GM21529 (cell line): ENCODE data around the gene CLDN10.
"Not testable (repeated sequence)": the region's sequence is repeated elsewhere in the genome, so short reads cannot be mapped to it uniquely, and the experiment has no call there.

ENCODE experiments used
- ATAC-seq: cut with Tn5 transposase; IDR thresholded peaks from one replicate; pipeline ENCODE4 v1.9.1; 2021; ENCODE audit not compliant: unreplicated experiment

The CLDN10 gene, protein sequence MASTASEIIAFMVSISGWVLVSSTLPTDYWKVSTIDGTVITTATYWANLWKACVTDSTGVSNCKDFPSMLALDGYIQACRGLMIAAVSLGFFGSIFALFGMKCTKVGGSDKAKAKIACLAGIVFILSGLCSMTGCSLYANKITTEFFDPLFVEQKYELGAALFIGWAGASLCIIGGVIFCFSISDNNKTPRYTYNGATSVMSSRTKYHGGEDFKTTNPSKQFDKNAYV

DNA sequence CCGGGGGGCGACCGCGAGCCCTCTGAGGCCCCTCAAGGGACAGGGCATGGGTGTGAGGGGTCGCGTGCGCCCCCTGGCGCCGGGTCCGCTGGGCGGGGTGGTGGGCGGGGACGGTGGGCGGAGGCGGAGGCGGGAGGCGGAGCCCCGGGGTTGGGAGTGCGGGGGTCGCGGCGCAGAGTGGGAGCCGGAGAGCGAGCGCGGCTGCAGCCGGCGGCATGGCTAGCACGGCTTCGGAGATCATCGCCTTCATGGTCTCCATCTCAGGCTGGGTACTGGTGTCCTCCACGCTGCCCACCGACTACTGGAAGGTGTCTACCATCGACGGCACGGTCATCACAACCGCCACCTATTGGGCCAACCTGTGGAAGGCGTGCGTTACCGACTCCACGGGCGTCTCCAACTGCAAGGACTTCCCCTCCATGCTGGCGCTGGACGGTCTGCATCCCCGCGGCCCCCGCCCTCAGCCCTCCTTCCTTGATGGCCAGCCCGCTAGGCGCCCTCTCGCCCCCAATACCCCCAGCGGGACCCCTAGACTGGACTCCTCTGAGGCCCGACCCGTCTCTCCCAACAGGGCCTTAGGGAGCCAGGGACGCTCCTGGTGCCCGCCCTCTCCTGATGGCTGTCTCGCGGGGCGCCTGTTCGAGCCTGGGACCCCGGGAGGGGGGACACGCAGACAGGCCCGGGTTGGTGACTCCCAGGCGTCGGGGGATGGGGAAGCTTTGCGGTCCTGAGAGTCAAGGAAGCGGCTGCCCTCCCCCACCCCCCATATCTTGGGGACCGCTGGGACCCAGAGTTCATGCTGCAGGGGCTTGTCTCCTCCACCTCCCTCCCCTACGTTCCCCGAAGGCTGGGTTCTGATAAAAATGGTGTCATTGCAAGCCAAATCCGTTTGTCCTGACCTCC lies at the start of gene CLDN10:
Gene CLDN10 (plus strand): TSS at position 182 of the 903 bp plus-strand sequence. CDS start 34 bp downstream, at position 216.
- ATAC-seq: no peak

DNA sequence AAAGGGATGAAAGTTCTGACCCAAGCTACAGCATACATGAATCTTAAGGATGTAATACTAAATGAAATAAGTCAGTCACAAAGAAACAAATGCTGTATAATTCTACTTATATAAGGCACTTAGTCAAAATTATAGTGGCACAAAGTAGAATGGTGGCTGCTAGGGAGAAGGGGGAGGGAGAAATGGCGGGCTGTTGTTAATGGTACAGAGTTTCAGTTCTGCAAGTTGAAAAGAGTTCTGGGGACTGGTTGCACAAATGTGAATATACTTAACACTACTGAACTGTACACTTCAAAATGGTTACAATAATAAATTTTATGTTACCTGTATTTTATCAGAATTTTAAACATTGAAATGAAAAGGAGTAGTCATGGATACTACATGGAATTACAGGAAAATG lies 48.9 kb upstream of the CLDN10 start:
- peak; percentile 52 for ATAC-seq

DNA sequence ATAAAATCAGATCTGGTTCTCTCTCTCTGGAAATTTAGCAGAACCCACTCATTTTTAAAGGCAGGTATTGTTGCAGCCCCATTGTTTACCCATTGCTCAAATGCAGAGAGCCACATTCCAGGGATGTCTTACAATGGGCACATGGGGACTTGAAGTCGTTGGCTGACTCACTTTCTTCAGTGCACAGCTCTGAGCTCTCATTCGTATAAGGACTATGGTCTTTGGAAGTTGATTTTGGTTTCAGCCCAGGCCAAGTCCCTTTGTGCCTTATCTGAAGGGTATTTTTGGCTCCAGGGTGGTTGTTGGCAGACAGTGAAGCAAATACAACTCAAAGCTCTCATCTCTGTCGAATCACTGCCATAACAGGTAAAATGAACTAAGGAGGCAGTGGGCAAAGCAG lies 47.3 kb upstream of the CLDN10 start:
- ATAC-seq: no peak

DNA sequence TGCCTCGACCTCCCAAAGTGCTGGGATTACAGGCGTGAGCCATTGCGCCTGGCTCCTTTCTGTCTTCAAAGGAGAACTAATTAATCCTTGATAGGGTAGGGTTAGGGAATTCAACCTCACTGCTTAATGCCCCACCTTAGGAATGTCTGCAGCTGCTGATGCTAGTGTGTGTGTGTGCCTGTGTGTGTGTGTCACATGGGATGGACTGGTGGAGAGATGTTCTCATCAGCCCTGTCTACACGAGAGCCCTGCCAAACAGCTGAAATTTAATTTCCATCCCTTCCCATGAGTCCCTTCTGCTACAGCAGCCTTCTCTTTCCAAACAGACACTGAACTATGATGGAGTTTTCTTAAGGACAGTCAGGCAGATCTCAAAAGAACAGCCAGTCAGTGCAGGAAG lies 46.5 kb upstream of the CLDN10 start:
- no peak for ATAC-seq

DNA sequence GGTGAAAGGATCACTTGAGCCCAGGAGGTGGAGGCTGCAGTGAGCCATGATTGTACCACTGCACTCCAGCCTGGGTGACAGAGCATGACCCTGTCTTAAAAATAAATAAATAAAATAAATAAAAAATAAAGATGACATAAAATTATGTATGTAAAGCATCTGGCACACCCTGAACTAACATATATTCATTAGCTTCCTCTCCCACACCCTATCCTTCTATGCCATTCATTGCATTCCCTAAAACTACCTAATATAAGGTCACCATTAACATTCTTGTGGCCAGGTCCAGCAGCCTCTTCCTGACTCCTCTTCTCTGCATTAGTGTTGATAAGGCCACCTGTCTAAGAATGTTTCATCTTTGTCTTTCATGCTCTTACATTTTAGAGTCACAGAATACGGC lies 44.5 kb upstream of the CLDN10 start:
- ATAC-seq: no peak

DNA sequence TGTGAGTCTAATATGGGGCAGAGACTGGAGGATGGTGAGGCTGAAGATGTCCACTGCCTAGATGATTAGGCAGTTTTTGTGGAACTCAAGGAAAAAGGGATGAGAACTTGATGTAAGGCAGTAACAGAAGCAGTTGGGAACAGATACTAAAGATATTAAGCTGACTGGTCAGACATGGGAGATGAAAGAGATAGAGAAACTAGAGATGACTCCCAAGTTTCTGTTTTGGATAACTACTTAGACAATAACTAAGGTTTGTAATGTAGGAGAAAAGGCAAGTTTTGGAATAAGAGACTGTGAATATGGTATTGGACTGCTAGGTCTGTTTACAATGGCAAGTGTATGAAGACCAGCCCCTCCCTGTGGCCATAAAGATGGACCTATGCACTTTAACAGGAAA lies 43.5 kb upstream of the CLDN10 start:
- no peak for ATAC-seq

DNA sequence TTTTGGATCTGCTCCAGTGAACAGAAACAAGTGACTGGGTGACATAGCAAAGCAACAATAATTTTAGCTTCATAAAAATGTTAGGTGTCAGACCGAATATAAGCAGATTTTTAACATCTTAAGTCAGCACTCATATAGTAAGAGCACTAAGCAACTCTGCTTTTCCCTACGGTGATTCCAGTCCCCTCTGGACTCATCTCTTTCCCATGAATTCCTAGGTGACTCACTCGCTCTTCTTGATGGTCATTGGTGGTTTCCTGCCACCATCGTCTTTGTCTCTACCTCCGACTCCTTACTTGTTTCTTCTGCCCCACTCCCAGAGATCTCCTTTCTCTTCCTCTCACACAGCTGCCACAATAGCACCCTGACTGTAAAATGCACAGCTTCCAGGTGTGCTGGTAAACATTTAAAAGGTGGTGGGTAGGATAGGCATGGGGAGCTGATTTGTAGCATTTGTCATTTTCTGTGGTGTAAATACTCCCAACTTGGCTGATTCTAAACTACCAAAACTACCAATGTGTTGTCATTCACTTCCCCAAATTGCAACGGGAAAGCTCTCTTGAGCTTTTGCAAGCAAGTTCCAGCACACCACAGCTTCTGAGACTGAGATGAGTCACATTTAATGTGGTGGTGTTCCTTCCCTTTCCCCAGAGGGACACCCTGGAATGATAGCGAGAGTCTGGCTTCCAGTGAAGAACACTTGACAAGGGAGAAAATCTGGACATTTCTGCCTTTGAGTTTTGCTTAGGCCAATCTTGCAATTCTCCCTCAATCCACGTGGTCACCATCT lies 42.8 kb upstream of the CLDN10 start:
- ATAC-seq: no peak

DNA sequence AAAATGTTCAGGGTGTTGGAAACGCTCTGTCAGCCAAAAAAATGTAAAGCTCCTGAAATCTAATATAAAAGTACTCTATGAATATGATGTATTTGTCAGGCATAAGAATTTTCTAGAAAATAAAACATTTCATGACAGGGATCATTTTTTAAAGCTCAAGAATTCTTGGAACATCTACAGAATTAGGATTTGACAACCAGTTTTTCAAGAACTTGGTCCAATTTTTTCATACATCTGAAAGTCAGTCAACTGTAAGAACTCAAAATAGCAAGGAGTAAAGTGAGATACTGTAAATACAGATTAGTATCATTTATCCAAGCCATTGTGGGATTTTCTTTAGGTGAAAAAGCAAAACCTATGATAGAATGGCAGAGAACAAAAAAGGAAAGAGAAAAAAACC lies 41.6 kb upstream of the CLDN10 start:
- no peak for ATAC-seq

DNA sequence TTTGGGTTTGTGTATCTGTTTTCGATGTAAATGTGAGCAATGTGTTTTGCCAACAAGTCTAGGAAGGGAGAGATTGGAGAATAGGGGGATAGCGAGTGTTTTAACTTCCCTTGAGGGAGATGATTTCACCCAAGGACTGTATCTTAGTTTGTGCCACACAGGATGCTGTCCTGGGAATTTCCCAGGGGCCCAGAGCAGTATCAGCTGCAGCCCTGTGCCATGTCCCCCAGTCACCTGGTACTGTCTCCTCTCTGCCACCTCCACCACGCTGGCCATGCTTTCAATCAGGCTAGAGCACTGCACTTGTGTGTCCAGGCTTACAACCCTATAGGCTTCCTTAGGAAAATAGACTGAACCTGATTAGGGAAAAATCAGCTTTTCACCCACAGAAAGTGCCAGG lies 40.1 kb upstream of the CLDN10 start:
- ATAC-seq: no peak

DNA sequence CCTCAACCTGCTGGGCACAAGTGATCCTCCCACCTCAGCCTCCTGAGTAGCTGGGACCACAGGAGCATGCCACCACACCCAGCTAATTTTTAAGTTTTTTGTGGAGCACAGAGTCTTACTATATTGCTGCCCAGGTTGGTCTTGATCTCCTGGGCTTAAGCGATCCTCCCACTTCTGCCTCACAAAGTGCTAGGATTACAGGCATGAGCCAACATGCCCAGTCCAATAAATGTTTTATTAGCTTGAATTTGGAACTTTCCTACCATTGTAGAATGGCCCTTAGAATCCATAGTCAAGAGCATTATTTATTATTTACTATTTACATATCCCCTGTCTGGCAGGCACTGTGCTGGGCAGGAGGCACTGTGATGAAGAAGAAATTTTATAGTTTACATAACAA lies 39.6 kb upstream of the CLDN10 start:
- no peak for ATAC-seq

DNA sequence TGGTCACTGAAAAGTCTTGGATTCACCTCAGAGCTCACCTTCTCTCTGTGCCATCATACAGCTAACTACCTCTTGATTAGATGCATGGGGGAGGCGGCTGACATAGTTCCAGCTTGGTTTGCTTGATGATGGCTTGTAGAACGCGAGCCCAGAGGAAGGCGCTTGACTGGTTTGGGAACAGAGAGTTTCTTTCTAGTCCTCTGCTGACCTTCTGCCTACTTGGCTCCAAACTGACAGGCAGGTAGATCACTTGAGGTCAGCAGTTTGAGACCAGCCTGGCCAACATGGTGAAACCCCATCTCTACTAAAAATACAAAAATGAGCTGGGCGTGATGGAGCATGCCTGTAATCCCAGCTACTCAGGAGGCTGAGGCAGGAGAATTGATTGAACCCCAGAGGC lies 36.9 kb upstream of the CLDN10 start:
- ATAC-seq: not testable (repeated sequence)

DNA sequence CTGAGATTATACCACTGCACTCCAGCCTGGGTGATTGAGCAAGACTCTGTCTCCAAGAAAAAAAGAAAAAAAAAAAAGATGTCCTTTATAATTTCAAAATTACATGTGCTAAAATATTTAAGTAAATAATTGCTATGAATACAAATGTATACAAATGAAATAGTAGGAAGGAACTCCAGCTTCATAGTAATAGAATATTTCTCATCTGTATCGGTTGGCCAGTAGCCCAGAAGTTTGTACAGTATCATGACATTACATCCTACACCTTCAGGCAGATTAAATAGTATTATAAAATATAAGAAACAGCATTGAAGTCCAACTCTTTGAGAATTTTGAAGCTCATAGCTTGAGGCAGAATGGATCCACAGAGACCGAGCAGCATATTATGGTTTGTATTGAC lies 36.5 kb upstream of the CLDN10 start:
- no peak for ATAC-seq

DNA sequence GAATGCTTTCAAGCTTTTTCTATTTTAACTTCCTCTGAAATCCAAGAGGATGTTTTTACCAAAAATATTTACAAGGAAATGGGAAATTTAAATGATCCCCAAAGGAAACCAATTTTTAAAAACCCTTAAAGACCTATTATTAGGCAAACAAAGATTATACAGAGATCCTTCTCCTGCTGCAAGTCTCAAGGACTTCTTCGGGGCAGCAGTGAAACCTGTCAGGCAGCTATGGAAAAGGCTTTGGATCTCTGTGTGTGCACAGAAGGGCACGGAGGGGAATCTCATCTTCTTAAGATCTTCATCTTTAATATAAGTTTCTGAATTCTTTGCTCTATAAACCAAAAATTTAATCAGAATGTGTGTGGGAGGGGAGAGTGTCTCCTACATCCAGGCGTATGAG lies 36.0 kb upstream of the CLDN10 start:
- ATAC-seq: no peak

DNA sequence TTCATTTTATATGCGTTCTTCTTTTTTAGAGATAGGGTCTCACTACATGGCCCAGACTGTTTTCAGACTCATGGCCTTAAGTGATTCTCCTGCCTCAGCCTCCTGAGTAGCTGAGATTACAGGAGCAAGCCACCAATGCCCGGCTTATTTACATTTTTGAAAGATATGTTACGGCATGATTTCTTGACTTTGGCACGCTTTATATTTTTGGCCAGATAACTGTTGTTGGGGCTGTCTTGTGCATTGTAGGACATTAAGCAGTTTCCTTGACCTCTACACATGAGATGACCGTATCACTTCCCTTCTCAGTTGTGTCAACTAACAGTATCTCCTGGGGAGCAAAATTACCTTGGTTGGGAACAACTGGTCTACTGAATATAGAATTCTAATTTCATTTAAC lies 28.9 kb upstream of the CLDN10 start:
- no peak for ATAC-seq

DNA sequence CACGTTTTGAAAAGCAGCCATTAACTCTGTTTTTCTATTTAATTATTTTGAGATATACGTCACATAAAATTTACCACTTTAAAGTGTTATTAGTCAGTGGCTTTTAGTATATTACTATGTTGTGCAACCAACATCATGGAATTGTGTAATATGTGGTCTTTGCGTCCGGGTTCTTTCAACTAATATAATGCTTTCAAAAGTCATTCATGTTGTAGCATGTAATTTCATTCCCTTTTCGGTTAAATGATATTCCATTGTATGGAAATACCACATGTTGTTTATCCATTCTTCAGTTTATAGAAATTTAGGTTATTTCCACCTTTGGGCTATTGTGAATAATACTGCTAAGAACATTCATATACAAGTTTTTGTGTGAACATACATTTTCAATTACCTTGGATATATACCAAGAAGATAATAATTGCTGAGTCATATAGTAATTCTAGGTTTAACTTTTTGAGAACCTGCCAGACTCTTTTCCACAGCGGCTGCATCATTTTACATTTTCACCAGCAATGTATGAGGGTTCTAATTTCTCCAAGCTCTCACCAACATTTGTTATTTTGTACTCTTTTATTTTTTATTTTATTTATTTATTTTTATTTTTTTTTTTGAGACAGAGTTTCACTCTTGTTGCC lies 28.1 kb upstream of the CLDN10 start:
- no peak for ATAC-seq

DNA sequence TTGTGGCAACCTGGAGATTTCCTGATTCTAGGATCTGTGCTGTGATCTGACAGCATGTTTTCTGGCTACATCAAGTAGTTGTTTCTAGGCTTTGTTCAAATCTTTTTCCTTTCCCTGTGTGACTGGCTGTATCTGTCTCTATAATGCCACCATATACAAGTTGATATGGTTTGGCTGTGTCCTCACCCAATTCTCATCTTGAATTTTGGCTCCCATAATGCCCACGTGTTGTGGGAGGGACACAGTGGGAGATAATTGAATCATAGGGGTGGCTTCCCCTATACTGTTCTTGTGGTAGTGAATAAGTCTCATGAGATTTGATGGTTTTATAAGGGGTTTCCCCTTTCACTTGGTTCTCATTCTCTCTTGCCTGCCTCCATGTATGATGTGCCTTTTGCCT lies 24.6 kb upstream of the CLDN10 start:
- no peak for ATAC-seq

DNA sequence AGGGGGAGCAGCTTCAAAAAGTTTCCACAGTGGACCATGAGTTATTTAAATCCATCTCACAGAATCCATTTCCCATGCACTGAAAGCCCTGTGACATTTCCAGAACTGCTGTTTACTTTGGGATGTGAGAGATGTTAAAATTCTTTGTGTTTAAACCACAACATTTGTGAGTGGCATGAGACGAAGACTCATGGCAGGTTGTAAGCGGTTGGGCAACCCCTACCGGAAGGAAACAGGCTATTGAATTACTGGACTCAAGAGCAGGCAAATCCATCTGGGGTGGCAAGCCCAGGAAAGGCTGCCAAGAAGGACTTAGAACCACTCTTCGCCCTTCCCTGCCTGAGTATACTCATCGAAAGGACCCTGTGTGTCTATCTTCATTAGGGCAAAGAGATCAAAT lies 22.3 kb upstream of the CLDN10 start:
- no peak for ATAC-seq

DNA sequence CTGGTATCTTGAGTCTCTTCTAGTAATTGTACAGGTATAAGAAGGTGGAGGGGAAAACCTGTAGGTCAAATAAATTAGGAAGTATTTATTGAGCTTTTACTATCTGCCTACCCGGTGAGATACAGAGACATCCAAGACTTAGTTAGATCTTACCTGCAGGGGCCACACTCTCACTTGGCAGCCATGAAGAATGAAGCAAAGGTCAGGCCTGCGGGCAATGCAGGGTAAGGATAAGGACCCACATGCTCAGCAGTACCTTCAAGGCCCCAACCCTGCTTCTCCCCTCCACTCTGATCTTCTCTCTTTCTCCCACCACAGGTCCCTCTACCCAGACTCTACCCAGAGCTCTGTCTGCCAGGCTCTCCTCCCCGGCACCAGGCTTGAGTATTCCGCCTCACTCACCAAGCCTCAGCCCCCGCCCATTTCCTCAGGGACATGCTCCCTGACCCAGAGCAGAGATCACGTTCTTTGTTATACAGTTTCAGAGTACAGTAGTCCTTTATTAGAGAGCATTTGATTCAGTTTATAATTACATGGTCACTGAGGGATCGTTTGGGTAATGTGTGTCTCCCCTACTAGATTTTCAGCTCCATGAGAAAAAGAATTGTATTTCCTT lies 18.9 kb upstream of the CLDN10 start:
- no peak for ATAC-seq

DNA sequence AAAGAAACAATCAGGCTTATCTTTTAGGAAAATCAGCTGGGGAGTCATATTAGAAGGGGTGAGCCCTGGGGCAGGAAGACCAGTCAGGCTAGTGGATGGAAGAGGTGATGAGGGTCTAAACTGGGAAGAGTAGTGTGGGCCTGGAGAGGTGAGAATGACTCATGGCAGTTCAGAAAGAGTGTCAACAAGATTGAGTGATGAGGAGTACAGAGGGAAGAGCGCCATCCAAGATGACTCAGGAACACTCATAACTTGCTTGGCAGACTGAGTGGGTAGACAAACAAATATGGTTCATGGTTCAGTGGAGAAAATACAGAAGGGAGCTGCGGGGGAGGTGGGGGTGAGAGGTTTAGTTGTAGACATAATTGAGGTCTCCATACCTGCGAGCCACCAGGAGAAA lies 17.3 kb upstream of the CLDN10 start:
- ATAC-seq: peak; percentile 69

DNA sequence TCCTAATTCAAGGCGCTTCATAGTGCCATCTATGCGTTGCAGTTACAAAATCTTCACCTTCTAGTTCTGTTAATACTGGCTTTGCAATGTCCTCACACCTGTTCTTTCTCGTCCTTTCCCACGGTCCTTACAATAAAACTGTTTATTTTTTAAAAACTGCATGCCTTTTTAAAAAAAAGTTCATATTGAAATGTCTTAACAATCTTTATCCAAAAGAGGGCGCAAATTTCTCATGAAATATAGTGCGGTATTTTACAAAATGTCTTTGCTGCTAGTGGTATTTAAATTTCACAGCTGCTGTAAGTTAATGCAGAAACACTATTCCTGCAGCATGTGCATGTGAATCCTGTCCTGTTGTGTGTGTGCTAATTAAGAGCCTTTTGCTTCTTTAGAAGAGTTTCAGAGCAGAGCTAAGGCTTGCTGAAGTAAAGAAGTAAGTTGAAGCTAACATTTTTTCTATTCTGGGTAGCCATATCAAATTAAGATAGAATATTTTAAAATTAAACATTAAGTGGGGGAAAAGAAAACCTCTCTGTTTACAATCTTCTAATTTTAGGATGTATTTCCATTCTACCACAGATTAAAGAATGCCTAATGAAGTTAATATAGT lies 15.8 kb upstream of the CLDN10 start:
- ATAC-seq: no peak
